OCI-LY7 (cell line): ENCODE results near the gene DEPDC1B.

ENCODE experiments used
- EZH2phosphoT487 ChIP-seq: fragments of 200-600 bp; sonication (generic); IDR thresholded peaks from 2 replicates; pipeline ENCODE4 v1.6.1; 2018; ENCODE audit warnings: low read depth, borderline replicate concordance, mild to moderate bottlenecking, mixed run types, antibody characterized with exemption, low read length, moderate library complexity, mixed read lengths
- TF ChIP-seq, protein P1 (sequence below): fragments of 200-600 bp; sonication (generic); conservative IDR thresholded peaks from 2 replicates; pipeline ENCODE4 v1.5.1; 2014; ENCODE audit warnings: mild to moderate bottlenecking, antibody characterized with exemption, low read length, moderate library complexity, mixed read lengths

DNA sequence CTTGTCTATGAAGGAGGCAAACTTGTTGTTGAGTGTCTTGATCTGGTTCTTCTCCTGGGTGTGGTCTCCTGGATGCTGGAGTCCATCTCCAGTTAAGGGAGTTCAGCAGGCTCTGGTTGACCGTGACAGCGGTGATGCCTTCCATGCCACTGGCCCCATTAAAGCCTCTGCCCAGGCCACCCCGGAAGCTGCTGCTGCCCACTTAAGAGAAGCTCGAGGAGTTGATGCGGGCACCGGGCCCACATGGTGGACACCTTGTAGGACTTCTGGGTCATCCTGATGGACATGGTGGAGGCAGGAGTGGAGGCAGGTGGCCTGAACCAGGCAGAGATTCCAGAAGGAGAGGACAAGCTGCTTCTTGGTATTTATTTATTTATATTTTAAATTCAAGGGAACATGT lies 44.7 kb upstream of the DEPDC1B start:
- TF ChIP-seq, protein P1, sequence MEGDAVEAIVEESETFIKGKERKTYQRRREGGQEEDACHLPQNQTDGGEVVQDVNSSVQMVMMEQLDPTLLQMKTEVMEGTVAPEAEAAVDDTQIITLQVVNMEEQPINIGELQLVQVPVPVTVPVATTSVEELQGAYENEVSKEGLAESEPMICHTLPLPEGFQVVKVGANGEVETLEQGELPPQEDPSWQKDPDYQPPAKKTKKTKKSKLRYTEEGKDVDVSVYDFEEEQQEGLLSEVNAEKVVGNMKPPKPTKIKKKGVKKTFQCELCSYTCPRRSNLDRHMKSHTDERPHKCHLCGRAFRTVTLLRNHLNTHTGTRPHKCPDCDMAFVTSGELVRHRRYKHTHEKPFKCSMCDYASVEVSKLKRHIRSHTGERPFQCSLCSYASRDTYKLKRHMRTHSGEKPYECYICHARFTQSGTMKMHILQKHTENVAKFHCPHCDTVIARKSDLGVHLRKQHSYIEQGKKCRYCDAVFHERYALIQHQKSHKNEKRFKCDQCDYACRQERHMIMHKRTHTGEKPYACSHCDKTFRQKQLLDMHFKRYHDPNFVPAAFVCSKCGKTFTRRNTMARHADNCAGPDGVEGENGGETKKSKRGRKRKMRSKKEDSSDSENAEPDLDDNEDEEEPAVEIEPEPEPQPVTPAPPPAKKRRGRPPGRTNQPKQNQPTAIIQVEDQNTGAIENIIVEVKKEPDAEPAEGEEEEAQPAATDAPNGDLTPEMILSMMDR, result no peak
- TF ChIP-seq EZH2phosphoT487, result no peak
